Sigmoid colon (tissue), 7 donors: ENCODE results near the gene RAB20. TPM values are rescaled to one million over a fixed set of nuclear protein-coding genes. Genes with fewer than 3 reads are reported as not detected.
A peak's percentile ranks its signal among the peaks of the same experiment; 100 is the strongest.

Source experiments
- DNase-seq: peaks from one replicate; pipeline ENCODE4 v3.0.0-alpha.2; 2019
- H3K27ac ChIP-seq, 4 donors: fragments of 200-600 bp; sonication (generic); one replicate each; pipeline ENCODE4 v1.5.1; 2016 to 2019; ENCODE audit warnings: mild to moderate bottlenecking in 1 of 4
- H3K27me3 ChIP-seq, 3 donors: fragments of 200-600 bp; sonication (generic); one replicate each; pipeline ENCODE4 v1.5.1; 2019; ENCODE audit warnings: mild to moderate bottlenecking in 1 of 3
- H3K36me3 ChIP-seq, 4 donors: fragments of 200-600 bp; sonication (generic); one replicate each; pipeline ENCODE4 v1.5.1; 2016 to 2019
- H3K4me1 ChIP-seq, 4 donors: fragments of 200-600 bp; sonication (generic); one replicate each; pipeline ENCODE4 v1.5.1; 2017 to 2019
- H3K4me3 ChIP-seq, 4 donors: fragments of 200-600 bp; sonication (generic); one replicate each; pipeline ENCODE4 v1.5.1; 2017 to 2019; ENCODE audit warnings: mild to moderate bottlenecking in 2 of 4, moderate library complexity in 1 of 4
- H3K9me3 ChIP-seq, 4 donors: fragments of 200-600 bp in 3 of 4; sonication (generic) in 3 of 4; one replicate each; pipeline versions ENCODE4 v1.5.1 to v1.6.1; 2013 to 2019
- CTCF ChIP-seq, 4 experiments: fragments of 450-650 bp in 3 of 4; fragments of 200-600 bp in 1 of 4; IDR thresholded peaks; one replicate each; pipeline ENCODE4 v1.5.1; 2016 to 2019; ENCODE audit warnings: antibody characterized with exemption in 4 of 4, mild to moderate bottlenecking in 3 of 4, moderate library complexity in 2 of 4
- EP300 ChIP-seq, 4 donors: sonication (generic); formaldehyde crosslinking; IDR thresholded peaks; one replicate each; pipeline ENCODE4 v1.6.1; 2017; ENCODE audit warnings: antibody characterized with exemption in 4 of 4
- POLR2A ChIP-seq, 2 donors: fragments of 450-650 bp; IDR thresholded peaks; one replicate each; pipeline ENCODE4 v1.6.1; 2016; ENCODE audit warnings: antibody characterized with exemption in 2 of 2, mild to moderate bottlenecking in 2 of 2, moderate library complexity in 2 of 2
- POLR2AphosphoS5 ChIP-seq, 4 donors: sonication (generic); formaldehyde crosslinking; IDR thresholded peaks; one replicate each; pipeline ENCODE4 v1.6.1; 2017; ENCODE audit warnings: antibody characterized with exemption in 4 of 4
- WGBS, 2 donors: extraction: QIAGEN DNeasy Blood & Tissue Kit; methylation state at CpG; one replicate each; pipeline ENCODE4 v1.1.7; 2013; 5-methylcytosine and 5-hydroxymethylcytosine counted together
- intact Hi-C: fragments of 100-400 bp; cut with DNase I; formaldehyde crosslinking; loops from one replicate; pipeline ENCODE4 v1.15.1; 2023
- polyA plus RNA-seq, 3 donors: library from polyadenylated mRNA; stranded (reverse); fragments of 200-250 nt; gene quantifications; one replicate each; pipeline ENCODE4 v1.2.3, GENCODE V29; 2013
- total RNA-seq, 4 donors: library from RNA; depleted of rRNA; stranded (reverse); fragments of >200 nt; gene quantifications; one replicate each; pipeline ENCODE4 v1.1.0, GENCODE V29; 2016
- donor health status: healthy with polysubstance abuse.
- donor health status: Bipolar disorder and iron deficiency.
- donor health status: healthy.

Gene RAB20
- total and polyA plus RNA-seq, 7 donors = 6.9 to 61.7 (median 21.3) TPM

DNA sequence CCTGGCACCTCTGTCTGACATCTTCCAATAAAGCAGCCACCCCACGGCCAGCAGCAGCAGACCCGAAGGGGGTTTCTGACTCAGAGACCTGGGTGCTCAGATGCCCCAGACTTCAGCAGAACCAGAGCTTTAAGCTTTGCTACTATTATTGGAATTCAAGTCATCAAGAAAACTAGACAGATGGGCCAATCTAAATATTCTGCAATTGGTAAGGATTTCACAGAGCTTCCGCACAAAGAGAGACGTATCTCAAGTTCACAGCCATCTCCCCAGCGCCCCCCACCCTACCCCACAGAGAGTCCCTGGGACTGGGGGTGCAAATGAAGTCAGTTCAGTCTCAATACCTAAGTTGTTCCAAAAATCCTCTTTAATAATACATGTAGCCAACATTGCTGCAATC lies 38.8 kb downstream of the RAB20 start:
- no peak overlapping the region for H3K4me3 ChIP-seq
- H3K36me3 ChIP-seq = peaks cover 0 to 8% (median 0%) of the 10 kb centered on the region in 4 donors
- no peaks in the 10 kb centered on the region for H3K27me3 ChIP-seq
- no peak for DNase-seq
- H3K27ac ChIP-seq = peak overlapping the region in 2 of 4 donors; percentile 74 to 76
- intact Hi-C loops = loop anchor here (5.0 kb wide), 1 partner anchor 35 kb away; no protein-coding TSS in a partner anchor
- WGBS, 2 donors = 91 to 94% methylated on average over 5 of the region's 5 CpGs
- H3K9me3 ChIP-seq = no peaks in the 10 kb centered on the region
- peaks cover 0 to 60% (median 41%) of the 10 kb centered on the region in 4 donors for H3K4me1 ChIP-seq
- TF ChIP-seq EP300 (IDR thresholded peaks at IDR 0.05) (no peak), POLR2A (IDR thresholded peaks at IDR 0.05) (no peak), POLR2AphosphoS5 (IDR thresholded peaks at IDR 0.05) (no peak), CTCF (IDR thresholded peaks at IDR 0.05) (no peak)

- peaks cover 0 to 8% (median 0%) of the 10 kb centered on the region in 4 donors for H3K36me3 ChIP-seq
- 70 to 74% methylated on average over 7 of the region's 7 CpGs for WGBS, 2 donors
- peaks cover 0 to 52% (median 34%) of the 10 kb centered on the region in 4 donors for H3K4me1 ChIP-seq
Measured at GRCh38 chr13:110521946-110522345, 39.6 kb downstream of the RAB20 start.

DNA sequence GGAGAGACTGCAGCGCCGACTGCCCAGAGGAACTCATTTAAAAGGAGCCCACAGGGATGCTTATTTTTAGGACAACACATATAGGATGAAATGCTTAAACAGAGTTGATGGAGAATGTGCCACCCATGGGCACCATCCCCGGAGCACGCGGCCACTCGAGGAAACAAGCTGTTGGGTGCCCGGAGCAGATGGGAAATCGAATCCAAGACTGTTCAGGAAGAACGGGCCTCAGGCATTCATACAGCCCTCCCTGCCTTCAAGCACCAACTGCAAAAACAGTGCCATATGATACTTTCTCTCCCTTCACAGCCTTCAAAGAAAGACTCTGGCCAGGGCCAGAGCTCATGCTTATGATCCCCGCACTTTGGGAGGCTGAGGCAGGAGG lies 40.2 kb downstream of the RAB20 start:
- H3K4me1 ChIP-seq = peaks cover 0 to 46% (median 31%) of the 10 kb centered on the region in 4 donors
- peak overlapping the region; percentile 56 to 81 (median 75) for H3K27ac ChIP-seq
- no peaks in the 10 kb centered on the region for H3K9me3 ChIP-seq
- intact Hi-C loops = loop anchor here (5.0 kb wide), 1 partner anchor 36 kb away; no protein-coding TSS in a partner anchor
- H3K27me3 ChIP-seq = no peaks in the 10 kb centered on the region
- H3K36me3 ChIP-seq = peaks cover 0 to 8% (median 0%) of the 10 kb centered on the region in 4 donors
- TF ChIP-seq EP300 (IDR thresholded peaks at IDR 0.05) (no peak), CTCF (IDR thresholded peaks at IDR 0.05) (no peak), POLR2AphosphoS5 (IDR thresholded peaks at IDR 0.05) (no peak), POLR2A (IDR thresholded peaks at IDR 0.05) (no peak)
- no peak for DNase-seq
- 42 to 79% methylated on average over 10 of the region's 10 CpGs for WGBS, 2 donors
- no peak overlapping the region for H3K4me3 ChIP-seq

More at GRCh38 chr13:110521946-110522345, 39.6 kb downstream of the RAB20 start:
- H3K9me3 ChIP-seq = no peaks in the 10 kb centered on the region
- peak overlapping the region; percentile 56 to 81 (median 75) for H3K27ac ChIP-seq
- H3K4me3 ChIP-seq = no peak overlapping the region
- no peaks in the 10 kb centered on the region for H3K27me3 ChIP-seq
- intact Hi-C loops = loop anchor here (5.0 kb wide), 1 partner anchor 35 kb away; no protein-coding TSS in a partner anchor
- TF ChIP-seq POLR2A (IDR thresholded peaks at IDR 0.05) = no peak
- peak in 1 of 4 donors; percentile 39 for TF ChIP-seq POLR2AphosphoS5 (IDR thresholded peaks at IDR 0.05)
- peak; percentile 69 for DNase-seq

DNA sequence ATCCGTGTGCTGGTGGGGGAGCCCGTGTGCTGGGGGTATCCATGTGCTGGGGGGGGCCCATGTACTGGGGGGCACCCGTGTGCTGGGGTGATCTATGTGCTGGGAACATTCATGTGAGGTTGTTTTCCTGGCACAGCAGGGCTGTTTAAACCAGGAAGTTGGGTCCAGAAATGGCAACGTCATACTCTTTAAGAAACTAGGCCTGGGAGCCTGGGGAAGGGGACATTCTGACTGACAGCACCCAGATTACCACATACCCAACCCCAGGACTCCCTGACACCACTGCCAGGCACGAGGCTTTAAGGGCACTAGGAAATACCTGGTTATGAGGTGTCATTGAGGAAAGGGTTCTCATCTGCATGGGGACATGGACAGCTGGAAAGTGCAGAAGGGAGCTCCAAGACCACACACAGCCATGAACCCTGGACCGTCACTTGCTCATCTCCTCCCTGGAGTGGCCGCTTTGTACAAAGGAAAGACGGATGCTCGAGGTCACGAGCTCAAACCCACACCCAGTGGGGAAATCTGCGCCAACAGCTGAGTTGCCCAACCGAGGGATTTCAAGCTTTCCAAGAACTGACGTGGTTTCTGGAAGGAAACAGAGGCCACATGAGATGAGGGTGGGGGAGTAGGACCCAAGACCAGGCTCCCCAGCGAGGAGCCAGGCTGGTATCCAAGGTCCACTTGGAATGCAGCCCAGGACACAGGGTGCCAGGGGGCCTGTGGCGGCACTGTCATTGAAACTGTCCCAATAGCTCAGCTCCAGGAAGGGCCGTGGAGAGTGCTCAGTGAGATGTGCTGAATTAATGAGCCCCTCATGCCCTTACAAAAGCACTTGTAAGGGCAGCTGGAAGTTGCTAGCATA lies 40.9 kb downstream of the RAB20 start:
- no peaks in the 10 kb centered on the region for H3K9me3 ChIP-seq
- peak; percentile 94 for DNase-seq
- 17 to 45% methylated on average over 16 of the region's 16 CpGs for WGBS, 2 donors
- no peak overlapping the region for H3K4me3 ChIP-seq
- peaks cover 0 to 8% (median 0%) of the 10 kb centered on the region in 4 donors for H3K36me3 ChIP-seq
- intact Hi-C loops = loop anchor here (5.0 kb wide), 1 partner anchor 37 kb away; no protein-coding TSS in a partner anchor
- H3K27me3 ChIP-seq = no peaks in the 10 kb centered on the region
- H3K4me1 ChIP-seq = peaks cover 0 to 42% (median 31%) of the 10 kb centered on the region in 4 donors
- TF ChIP-seq EP300 (IDR thresholded peaks at IDR 0.05) (peak; percentile 79 to 98 (median 94)), POLR2A (IDR thresholded peaks at IDR 0.05) (no peak), POLR2AphosphoS5 (IDR thresholded peaks at IDR 0.05) (peak; percentile 59 to 79 (median 68))
- H3K27ac ChIP-seq = peak overlapping the region; percentile 56 to 81 (median 75)

GRCh38 chr13:110519506-110519905 lies 42.0 kb downstream of the RAB20 start:
- TF ChIP-seq POLR2A (IDR thresholded peaks at IDR 0.05) = no peak
- TF ChIP-seq POLR2AphosphoS5 (IDR thresholded peaks at IDR 0.05) = no peak
- no peak for TF ChIP-seq EP300 (IDR thresholded peaks at IDR 0.05)
- no peak for TF ChIP-seq CTCF (IDR thresholded peaks at IDR 0.05)
- intact Hi-C loops = no loop called here
- peak; percentile 62 for DNase-seq
- Histone ChIP-seq H3K9me3 (no peaks in the 10 kb centered on the region), H3K4me3 (no peak overlapping the region), H3K4me1 (peaks cover 0 to 30% (median 20%) of the 10 kb centered on the region in 4 donors), H3K27ac (peak overlapping the region; percentile 56 to 81 (median 75)), H3K27me3 (no peaks in the 10 kb centered on the region), H3K36me3 (peaks cover 0 to 9% (median 2%) of the 10 kb centered on the region in 4 donors)
- 87 to 90% methylated on average over 7 of the region's 7 CpGs for WGBS, 2 donors
